ENCODE data around the gene SLAIN2. TPM values are rescaled to one million over a fixed set of nuclear protein-coding genes. Genes with fewer than 3 reads are reported as not detected.
A peak's percentile ranks its signal among the peaks of the same experiment; 100 is the strongest.

Gene SLAIN2
- total and polyA plus RNA-seq, 2 of the 4 experiments (the other 2 are of a cell fraction) = 23.3 to 53.0 TPM

- Histone ChIP-seq H3K79me1 (ENCODE audit: low read depth in 1 of 2, low read length in 2 of 2) (peaks cover 30 to 58% of the 10 kb centered on the region in 2 experiments), H3K27me3 (ENCODE audit: control insufficient read depth, insufficient read depth, low read length) (no peaks in the 10 kb centered on the region), H4K91ac (ENCODE audit: insufficient read depth, low read depth, low read length) (no peak overlapping the region), H2AFZ (replicated peaks; ENCODE audit: low read length, poor library complexity) (no peak overlapping the region), H4K20me1 (ENCODE audit: insufficient read depth, low read length) (peaks cover 11% of the 10 kb centered on the region), H4K5ac (ENCODE audit: low read depth, low read length) (no peak overlapping the region), H2BK120ac (ENCODE audit: low read depth, low read length) (no peak overlapping the region), H2AK9ac (replicated peaks; ENCODE audit: low read depth, low read length, poor library complexity) (no peak overlapping the region), H3K14ac (replicated peaks; ENCODE audit: low read depth, low read length) (no peak overlapping the region), H3K56ac (ENCODE audit: extremely low read depth, insufficient read depth, low read length) (no peak overlapping the region), H2BK15ac (ENCODE audit: low read depth, low read length) (no peak overlapping the region), H3K9me3 (ENCODE audit: control insufficient read depth, insufficient read depth, low read length) (no peaks in the 10 kb centered on the region), H3K23ac (ENCODE audit: low read depth, low read length) (peak overlapping the region; percentile 73; the same call in 1 of the 2 replicates), H4K8ac (ENCODE audit: low read depth in 2 of 2, low read length in 2 of 2) (peak overlapping the region in 1 of 2 experiments; percentile 67; a peak in 1 of 4 replicates), H3K36me3 (ENCODE audit: control insufficient read depth, insufficient read depth, low read length) (peaks cover 4% of the 10 kb centered on the region; the same call in 1 of the 2 replicates), H2BK5ac (ENCODE audit: low read depth, low read length, poor library complexity, severe bottlenecking) (peak overlapping the region; percentile 75), H3K9me1 (ENCODE audit: insufficient read depth, low read length) (peaks cover 2% of the 10 kb centered on the region; the same call in 1 of the 2 replicates), H3K4me2 (ENCODE audit: low read depth, low read length) (peak overlapping the region; percentile 48), H3K18ac (ENCODE audit: low read depth, low read length) (no peak overlapping the region), H2AK5ac (ENCODE audit: low read depth, low read length) (peak overlapping the region; percentile 52; the same call in 1 of the 2 replicates), H2BK20ac (ENCODE audit: low read depth, low read length) (peak overlapping the region; percentile 71), H3K4me1 (ENCODE audit: control insufficient read depth, insufficient read depth, low read length) (peaks cover 2% of the 10 kb centered on the region; the same call in 1 of the 2 replicates), H3K27ac (ENCODE audit: insufficient read depth, low read length) (peak overlapping the region; percentile 56; the same call in 1 of the 2 replicates), H3K9ac (ENCODE audit: low read depth, low read length) (no peak overlapping the region), H3K4me3 (ENCODE audit: insufficient read depth, low read depth, low read length) (no peak overlapping the region), H3K4ac (ENCODE audit: low read depth, low read length) (peak overlapping the region; percentile 49; the same call in 1 of the 2 replicates)
- in situ Hi-C loops (cut with MboI; ENCODE audit: low sequenced_read_pairs) = loop anchor here (25.0 kb wide), 1 partner anchor 112 kb away; the partner anchor contains the start of genes SLC10A4 and ZAR1
- dilution Hi-C loops (cut with HindIII; ENCODE audit: low sequenced_read_pairs, unreplicated experiment) = no loop called here
- intact Hi-C loops (cut with micrococcal nuclease) = loop anchor here (5.0 kb wide), 1 partner anchor 523 kb away; no protein-coding TSS in a partner anchor
- POLR2A ChIA-PET (ENCODE audit: unreplicated experiment) = interaction anchor here (1.0 kb wide), 1 partner anchor 34 kb away, joined by 5 read pairs; no protein-coding TSS in a partner anchor
- CTCF ChIA-PET = interaction anchor here (1.4 kb wide), 1 partner anchor 10 kb away, joined by 3 read pairs; no protein-coding TSS in a partner anchor
- BruUV-seq (replicated peaks) = no TSS peak
- DNase-seq (peak; percentile 96), ATAC-seq (ENCODE audit: low read depth) (peak; percentile 94)
- 42% methylated on average over 2 of the region's 6 CpGs; no CpG with 5 or more reads in 1 of the 2 experiments for WGBS, 2 experiments (ENCODE audit: extremely low coverage in 2 of 2, insufficient read length in 1 of 2)
- TF ChIP-seq MAZ (IDR thresholded peaks at IDR 0.05; ENCODE audit: borderline replicate concordance, low read depth, low read length) = no peak
- no peak for TF ChIP-seq POLR2A (IDR thresholded peaks at IDR 0.05; ENCODE audit: low read depth, low read length)
- TF ChIP-seq RAD21 (IDR thresholded peaks at IDR 0.05; ENCODE audit: low read length) = no peak
- peak; percentile 75; the same call in 1 of the 2 replicates for TF ChIP-seq FOS (IDR thresholded peaks at IDR 0.05; ENCODE audit: low read depth, low read length)
- TF ChIP-seq NFE2L2 (IDR thresholded peaks at IDR 0.05; ENCODE audit: low read depth, low read length) = 0 out of 2 replicates have a peak, but pooled peaks have one; percentile 5
- no peak for TF ChIP-seq BHLHE40 (IDR thresholded peaks at IDR 0.05; ENCODE audit: low read depth, low read length)
- peak; percentile 84 for TF ChIP-seq CEBPB (IDR thresholded peaks at IDR 0.05; ENCODE audit: low read depth, low read length)
- no peak for TF ChIP-seq MAFK (IDR thresholded peaks at IDR 0.05; ENCODE audit: low read depth, low read length)
- TF ChIP-seq USF2 (IDR thresholded peaks at IDR 0.05; ENCODE audit: low read depth, low read length) = no peak
- no peak for TF ChIP-seq CTCF (conservative IDR thresholded peaks at IDR 0.05; ENCODE audit: low read depth, low read length)
- no peak for TF ChIP-seq SMC3 (IDR thresholded peaks at IDR 0.05; ENCODE audit: low read depth, low read length)
- 0 out of 2 replicates have a peak, but pooled peaks have one; percentile 17 for TF ChIP-seq MXI1 (IDR thresholded peaks at IDR 0.05; ENCODE audit: borderline replicate concordance, low read depth, low read length)
- no peak for TF ChIP-seq RFX5 (IDR thresholded peaks at IDR 0.05; ENCODE audit: low read depth, low read length)
- TF ChIP-seq CHD1 (IDR thresholded peaks at IDR 0.05; ENCODE audit: low read depth, low read length) = no peak
Observed at GRCh38 chr4:48375651-48376304, 34.4 kb downstream of the SLAIN2 start.
